Measurements from ENCODE around the gene LONRF3.

Gene LONRF3

DNA sequence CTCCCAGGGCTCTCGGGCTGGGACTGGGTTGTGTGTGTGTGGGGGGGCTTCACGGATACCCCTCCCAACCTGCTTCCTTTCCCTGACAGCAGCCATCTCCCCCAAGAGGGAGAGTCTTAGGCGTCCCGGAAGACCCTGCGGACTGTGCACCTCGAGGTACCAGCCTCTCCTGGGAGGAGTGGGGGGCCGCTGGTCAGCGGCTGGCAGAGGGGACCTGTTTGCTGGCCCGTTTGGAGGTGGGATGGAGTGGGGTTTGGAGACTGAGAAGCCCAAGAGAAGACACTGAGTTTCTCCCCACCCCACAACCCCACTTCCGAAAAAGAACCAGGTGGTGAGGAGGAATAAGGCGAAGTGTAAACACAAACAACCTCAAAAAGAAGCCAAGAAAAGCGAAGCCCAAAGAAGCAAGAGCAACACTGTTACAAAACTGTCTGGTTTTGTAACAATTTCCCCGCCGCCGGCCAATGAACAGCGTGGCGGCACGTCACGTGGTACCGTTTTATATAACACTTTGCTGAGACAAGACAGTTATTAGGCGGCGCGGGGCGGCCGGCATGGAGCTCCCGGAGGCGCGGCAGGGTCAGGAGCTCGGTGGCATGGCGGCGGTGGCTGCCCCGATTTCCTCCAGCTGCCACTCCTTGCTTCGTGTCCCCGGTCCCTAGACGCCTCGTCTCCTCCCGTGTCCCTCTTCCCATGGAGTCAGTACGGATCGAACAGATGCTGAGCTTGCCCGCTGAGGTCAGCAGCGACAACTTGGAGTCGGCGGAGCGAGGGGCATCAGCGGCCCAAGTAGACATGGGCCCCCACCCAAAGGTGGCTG lies at the start of gene LONRF3:
Gene LONRF3 (plus strand): TSS at position 531 of the 820 bp plus-strand sequence. CDS start 163 bp downstream, at position 694.
- no peak for DNase-seq

DNA sequence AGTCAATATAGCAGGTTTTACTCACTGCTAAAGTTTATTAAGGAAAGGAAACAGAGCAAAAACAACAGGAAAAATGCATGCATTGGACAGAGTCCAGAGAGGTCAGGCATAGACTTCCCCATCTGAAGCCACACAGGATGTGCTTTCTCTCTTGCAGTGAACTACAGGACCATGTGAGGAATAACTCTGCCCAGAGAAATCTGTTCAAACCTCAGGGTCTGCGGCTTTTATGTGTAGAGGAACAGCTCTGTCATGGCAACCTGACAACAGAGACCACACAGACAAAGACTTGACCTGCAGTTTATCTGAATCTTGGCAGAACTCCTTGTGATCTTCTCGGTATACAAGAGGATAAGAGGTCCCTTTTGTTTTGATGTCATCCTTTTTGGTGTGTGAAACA lies 46.3 kb upstream of the LONRF3 start:
- no peak for DNase-seq

DNA sequence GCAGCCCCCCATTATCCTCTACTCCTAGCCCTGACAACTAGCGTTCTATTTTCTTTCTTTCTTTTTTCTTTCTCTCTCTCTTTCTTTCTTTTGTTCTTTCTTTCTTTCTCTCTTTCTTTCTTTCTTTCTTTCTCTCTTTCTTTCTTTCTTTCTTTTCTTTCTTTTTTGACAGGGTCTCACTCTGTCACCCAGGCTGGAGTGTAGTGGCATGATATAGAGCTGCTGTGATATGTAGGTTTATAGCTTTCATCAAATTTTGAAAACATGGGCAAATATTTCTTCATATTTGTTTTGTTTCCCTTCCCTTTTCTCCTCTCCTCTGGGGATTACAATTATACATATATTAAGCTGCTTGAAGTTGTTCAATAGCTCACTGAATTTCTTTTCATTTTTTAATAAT lies 39.1 kb upstream of the LONRF3 start:
- no peak for DNase-seq

DNA sequence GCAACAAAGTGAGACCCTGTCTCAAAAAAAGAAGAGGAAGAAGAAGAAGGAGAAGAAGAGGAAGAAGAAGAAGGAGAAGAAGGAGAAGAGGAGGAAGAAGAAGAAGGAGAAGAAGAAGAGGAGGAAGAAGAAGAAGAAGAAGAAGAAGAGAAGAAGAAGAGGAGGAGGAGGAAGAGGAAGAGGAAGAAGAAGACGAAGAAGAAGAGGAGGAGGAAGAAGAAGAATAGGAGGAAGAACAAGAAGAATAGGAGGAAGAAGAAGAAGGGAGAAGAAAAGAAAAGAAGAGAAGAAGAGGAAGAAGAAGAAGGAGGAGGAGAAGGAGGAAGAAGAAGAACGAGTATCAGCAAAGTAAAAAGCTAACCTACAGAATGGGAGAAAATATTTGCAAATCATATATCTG lies 33.3 kb upstream of the LONRF3 start:
- DNase-seq: no peak

DNA sequence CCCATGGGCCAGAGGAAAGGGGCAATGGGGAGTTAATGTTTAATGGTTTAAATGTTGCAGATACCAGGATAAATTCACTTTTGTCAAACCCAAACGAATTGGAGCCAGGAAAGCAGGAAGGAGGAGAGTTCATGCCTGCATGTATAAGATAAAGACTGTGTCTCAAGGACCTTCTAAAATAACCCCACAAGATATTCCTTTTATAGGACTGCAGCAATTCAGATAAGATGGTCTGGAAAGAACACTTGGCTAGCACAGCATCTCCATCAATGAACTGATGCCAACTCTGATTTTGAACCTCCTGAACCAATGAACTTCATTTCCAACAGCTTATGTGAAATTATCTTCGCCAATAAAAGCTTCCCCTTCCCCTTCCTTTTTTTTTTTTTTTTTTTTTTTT lies 31.3 kb upstream of the LONRF3 start:
- no peak for DNase-seq

DNA sequence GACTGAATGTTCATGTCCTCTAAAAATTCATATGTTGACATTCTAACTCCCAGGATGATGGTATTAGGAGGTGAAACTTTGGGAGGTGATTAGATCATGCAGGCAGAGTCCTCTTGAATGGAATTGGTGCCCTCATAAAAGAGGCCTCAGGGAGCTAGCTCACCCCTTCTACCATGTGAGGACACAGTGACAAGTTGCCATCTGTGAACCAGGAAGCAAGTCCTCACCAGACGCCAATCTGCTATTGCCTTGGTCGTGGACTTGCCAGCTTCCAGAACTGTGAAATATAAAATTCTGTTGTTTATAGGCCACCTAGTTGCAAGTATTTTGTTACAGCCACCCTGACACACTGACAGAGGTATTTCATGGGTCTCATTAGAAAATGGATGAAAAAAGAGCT lies 28.5 kb upstream of the LONRF3 start:
- no peak for DNase-seq

DNA sequence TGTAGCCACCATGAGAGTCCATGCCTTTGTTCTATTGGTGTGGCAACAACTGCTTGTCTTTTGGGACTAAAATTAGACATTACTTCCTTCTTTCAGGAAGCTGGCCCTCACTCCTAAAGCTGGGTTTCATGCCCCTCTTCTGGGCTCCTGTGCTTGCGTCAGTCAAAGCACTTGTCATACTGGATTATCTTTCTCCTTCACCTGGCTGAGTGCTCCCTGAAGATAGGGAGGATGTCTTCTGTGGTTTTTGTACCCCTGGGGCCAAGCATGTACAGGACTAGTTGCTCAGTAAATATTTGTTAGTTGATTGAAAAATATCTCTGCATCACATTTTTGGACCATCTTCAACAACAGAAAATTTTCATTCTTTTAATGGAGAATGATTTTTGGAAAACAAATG lies 26.1 kb upstream of the LONRF3 start:
- DNase-seq: no peak

DNA sequence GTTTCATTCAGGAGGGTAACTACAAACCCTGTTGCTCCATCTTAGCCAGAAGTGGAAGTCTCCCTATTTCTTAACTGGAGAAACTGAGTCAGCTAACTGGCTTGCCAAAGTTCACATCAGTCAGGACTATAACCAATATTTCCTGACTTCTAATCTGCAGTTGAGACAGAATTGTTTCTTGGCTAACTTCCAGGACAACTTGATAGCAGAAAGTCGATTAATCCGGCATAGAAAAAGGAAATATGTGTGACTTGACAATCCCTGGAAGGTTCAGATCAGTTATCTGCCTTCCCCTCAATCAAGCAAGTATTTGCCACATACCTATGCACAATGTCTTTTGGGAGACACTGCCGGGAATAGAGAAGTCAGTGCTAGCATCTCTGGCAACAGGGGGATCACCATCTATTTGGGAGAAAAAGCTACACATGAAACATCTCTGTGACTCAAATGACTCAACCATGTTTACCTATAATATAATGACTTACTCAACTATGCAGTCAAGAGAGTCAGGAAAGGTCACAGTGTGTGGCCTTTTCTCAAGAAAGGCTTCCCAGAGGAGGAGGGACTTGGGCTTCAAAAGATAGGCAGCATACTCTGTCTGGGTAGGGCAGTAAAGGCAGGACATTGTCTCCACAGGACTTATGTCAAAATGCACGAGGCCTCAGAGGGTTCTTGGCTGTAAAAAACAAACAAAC lies 12.4 kb upstream of the LONRF3 start:
- no peak for DNase-seq

DNA sequence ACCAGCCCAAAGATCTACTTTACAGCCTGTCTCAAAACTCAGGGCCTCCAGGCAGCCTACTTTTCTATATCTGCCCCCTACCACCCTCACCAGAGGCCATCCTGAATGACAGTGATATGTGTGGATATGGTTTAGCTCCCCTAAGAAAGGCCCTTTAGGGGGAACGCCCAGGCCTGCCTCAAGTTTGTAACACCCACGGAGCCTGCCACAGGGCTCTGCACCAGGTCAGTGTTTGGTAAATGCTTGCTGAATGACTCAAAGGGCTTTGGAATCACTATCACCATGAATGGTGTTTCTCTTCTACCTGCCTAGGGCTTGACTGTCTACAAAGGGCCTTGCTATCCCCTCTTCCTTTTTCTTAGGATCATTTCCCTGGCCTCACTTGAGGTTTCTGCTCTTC lies 11.3 kb upstream of the LONRF3 start:
- no peak for DNase-seq

DNA sequence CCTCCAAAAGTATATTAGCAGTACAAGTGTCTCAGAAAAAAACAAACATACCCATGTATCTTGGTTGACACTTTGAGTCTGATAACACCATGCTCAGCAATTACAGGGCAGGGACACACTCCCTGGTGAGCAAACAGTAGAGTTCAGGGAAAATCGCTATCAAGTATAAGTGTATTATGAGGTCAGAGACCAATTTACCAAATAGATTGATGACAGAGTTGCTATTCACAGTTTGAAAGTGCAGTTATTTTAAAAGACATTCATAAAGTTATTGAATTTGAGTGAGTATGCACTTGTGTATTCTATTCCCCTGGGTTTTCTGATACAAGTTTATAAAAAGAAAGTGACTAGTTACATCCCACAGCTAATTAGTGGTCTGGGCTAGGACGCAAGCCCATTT lies 10.2 kb upstream of the LONRF3 start:
- DNase-seq: no peak

DNA sequence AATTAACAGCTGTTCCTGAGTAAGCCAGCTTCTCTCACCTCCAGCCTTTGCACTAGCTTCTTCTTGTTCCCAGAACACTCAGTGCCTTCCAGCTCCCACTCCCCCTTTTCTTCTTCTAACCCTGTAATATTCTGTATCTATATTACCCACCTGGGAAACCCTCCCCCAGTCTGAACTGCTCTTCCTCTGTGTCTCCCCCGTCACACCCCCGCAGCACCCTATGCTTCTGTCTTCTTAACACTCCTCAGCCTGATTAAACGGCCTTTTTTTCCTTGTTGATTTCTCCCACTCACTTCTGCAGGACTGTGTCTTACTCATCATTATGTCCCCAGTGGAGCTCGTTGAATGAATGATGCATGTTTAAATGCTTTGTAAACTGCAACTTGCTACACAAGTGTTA lies 9.0 kb upstream of the LONRF3 start:
- no peak for DNase-seq

DNA sequence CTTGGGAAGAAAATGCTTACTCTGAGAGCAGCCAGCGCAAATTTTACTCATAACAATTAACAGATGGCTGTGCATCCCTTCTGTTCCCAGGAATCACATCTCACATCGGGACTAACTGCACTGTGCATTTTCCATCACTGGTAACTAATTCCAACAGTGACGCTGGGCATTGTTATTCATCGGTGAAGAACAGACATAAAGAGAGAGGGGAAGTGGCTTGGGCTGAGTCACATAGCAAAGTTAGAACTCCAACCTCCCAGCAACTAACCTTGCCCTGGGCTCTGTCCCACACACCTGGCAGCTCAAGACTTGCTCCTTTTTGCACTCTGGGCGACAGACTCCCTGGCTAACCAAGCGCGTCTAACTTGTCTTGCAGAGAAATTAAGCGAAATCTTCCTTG lies 6.4 kb upstream of the LONRF3 start:
- no peak for DNase-seq

DNA sequence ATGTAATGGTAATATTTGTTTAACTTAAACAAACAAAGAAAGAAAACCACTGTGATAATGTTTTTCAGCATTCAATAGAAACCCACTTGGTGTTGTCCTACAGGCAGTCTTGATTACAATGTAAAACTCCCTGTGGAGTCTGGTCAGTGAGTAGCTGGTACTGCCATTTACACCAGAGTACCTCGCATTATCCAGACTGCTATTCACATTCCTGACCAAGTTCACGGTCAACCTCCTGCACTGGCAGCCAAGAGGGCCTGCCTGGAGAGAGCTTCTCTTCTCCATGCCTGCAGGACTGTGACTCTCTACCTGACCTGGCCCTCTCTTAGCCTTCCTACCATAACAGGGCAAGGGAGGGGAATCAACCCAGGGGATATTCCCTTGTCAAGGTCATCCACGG lies 2.9 kb upstream of the LONRF3 start:
- no peak for DNase-seq

DNA sequence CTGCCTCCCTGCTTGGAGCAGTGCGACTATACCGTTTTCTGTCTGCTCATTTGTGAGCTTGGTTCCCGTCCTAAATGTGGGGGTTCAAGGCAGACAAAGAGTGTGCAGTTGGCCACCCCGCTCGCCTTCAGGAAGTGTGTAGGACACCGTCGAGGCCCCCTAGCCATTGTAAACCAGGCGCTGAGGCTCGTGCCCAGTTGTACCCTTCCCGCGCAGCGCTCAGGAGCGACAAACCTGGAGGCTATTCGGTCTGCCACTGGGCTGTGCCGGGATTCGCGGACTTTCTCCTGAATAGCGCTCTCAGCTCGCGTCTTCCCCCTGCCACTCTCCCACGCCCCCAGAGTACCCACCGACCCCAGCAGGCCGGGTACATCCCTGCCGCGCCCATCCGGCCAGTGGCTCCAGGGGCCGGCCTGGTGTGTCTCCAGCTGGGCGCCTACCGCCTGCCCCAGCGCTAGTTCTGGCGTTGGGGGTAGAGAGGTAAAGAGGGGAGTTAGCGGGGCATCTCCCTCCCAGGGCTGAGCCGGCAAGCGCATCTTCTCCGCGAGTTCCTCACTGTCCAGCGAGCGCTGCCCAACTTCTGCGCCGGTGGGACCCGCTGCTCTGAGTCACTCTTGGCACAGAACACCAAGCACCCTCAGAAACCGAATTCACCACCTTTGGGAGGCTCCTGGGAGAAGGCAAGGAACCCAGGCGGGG lies 880 bp upstream of the LONRF3 start:
- DNase-seq: no peak

DNA sequence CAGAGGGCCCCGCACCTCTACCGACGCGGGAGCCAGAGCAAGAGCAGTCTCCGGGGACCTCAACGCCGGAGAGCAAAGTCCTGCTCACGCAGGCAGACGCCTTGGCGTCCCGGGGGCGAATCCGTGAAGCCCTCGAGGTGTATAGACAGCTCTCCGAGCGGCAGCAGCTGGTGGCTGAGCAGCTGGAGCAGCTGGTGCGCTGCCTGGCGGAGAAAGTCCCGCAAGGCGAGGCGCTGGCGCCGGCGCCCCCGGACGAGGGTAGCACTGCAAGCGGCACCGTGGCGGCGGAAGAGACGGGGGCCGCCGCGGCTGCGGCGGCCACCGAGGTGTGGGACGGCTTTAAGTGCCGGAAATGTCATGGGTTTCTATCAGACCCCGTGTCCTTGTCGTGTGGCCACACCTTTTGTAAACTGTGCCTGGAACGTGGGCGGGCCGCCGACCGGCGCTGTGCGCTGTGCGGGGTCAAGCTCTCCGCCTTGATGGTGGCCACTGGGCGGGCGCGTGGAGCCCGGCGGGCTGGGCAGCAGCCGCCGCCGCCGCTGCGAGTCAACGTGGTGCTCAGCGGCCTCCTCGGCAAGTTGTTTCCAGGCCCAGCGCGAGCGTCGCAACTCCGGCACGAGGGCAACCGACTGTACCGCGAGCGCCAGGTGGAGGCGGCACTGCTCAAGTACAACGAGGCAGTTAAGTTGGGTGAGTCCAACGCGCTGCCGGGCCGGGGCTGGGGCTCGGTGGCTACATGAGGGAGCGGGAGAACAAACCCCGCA lies 672 bp downstream of the LONRF3 start:
- DNase-seq: no peak

DNA sequence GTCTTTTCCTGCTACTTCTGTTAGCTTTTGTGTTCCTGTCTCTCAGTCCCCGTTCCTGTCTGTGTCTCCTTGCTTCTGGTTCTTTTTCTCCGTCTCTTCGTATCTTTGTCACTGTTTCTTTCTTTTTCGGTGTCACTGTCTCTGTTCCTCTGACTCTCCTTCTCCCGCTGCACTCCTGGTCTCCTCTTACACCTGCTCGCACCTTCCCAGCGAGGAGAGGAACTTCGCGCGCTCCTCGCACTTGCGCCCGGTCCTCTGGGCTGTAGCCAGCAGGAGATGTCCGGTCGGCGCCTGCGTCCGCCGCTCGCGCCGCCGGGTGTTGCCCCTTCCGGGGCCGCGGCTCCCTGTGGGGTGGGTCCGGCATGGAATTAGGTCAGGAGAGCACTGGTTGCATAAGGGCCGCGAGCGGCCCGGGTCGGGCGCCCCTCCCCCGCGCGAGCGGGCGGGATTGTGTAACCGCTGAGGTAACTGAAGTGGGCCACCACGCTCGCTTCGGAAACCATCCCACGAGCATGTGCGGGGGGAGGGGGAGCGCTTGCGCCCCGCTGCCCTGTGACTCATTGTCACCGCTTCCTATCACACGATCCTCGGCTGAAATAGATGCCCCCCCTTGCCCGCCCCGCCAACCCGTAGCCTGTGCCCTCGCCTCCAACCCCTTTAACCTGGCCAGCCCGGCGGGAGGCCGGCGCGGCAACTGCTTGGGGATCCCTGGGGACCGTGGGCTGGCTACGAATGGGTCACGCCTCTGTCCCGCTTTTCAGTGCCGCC lies 1.6 kb downstream of the LONRF3 start:
- no peak for DNase-seq

DNA sequence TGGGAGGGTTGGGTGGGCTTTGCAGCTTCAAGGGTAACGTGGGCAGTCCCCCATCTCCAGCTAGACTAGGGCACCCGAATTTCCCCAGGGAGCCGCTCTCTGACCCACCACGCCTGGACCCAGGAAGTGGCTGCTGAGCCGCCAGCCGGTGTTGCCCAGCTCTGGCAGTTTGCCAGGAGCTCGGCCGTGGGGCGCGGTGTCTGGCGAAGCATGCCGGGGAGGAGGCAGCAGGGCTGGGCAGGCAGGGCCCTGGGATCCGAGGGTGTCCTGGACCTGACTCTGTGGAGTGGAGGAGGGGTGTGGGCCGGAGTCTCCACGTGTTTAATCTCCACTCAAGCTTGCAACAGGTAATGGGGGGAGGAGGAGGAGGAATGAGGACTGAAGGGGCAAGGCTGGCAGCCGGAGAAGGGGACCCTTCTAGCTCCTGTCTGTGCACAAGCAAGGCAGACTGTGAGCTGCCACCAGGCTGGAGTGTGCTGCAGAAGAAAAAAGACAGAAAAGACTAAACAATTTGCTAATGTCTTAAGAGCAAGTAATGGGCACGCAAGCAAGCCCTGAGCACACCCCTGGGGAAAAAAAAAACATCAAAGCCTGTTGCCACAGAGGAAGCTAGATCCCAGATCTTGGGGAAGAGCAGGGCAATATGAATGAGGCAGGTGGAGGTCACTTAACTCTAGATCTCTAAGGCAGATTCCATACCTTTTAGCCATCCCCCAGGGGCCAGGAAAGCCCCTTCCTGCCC lies 2.4 kb downstream of the LONRF3 start:
- no peak for DNase-seq

DNA sequence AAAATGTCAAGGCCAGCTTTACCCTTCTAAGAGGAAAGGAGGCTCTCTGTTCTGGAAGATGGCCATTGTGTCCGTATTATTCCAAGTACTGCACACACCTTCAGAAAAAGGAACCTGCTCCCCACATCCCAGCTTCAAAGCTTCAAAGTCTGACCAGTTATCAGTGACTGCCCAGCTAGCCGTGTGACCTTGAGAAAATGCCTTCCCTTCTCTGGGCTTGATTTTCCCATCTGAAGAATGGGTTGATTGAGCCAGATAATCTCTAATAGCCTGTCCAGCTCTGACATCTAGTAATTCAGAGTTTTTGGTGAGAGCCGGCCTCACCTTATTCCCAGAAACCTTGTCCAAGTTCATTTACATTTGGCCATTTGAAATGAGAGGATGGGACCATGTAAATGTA lies 3.0 kb downstream of the LONRF3 start:
- no peak for DNase-seq

DNA sequence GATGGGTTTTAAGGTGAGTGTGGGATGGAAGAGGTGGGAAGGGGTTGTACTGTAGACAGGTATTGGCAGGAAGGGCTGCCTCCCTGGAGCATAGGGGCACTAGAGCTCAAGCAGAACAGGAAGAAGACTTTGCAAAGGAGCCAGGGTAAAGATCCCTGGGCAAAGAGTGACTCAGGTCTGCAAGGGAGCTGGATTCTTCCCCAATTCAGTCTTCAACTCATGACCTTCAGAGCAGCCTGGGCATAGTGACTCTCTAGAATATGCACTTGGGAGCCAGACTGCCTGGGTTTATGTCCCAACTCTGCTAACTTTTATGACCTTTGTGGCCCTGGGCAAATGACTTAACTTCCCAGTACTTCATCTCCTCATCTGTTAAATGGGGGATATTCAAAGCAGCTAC lies 4.0 kb downstream of the LONRF3 start:
- DNase-seq: no peak

DNA sequence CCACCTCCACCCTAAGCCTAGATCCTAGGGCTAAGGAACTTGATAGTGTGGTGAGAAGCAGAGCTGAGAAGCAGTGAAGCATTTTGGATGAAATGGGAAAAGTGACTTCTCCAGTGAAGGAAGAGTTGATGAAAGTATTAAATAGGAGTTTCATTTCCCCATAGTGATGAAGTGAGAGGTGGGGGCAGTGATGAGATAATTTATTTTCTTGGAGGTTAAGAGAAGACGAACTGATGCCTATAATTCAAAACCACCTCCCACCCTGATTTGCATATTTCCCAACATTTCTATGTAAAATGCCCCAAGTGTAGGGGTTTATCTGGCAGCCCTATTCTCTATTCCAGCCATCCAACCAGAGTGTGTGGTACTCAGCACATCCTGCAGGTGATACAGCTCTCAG lies 6.3 kb downstream of the LONRF3 start:
- no peak for DNase-seq

DNA sequence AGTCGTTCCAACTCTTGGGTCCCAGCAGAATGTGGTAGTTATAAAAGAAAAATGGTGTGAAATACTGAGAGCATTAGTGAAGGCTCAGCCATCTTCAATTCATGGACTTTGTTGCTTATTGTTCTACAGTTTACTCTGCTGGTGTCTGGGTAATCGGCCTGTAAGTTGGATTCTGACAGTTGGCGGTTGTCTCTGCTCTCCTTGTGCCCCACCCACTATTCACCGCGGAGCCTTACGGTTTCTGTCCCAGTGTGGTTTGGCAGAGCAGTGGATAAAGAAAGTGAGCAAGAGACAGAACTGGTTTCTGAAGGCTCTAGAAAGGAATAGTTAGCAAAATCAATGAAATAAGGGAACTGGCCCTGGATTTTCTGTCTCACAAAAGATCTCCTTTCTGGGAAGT lies 9.1 kb downstream of the LONRF3 start:
- no peak for DNase-seq

DNA sequence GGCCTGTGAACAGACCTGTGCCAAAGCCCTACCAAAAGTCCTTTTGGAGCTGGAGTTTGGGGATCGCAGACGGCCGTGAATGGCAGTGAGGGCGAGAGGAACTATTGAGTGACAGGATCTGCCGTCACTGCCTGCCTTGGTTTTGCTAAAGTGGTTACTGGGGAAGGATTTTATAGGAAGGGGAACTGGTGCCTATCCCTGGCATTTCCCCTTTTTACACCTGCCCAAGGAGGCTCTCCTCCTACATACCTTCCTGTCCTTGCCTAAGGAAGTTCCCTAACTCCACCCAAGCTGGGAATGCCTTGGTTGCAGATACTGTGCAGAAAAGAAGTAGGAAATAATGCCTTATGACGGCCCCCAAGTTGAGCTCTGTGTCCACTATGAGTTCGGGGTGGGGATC lies 14.5 kb downstream of the LONRF3 start:
- no peak for DNase-seq

All from NCI-H2081 treated with DMSO at 0.1 percent for 48 hours (cell line).